ENCODE measurements around the gene GRN.
"Not testable (repeated sequence)": the region's sequence is repeated elsewhere in the genome, so short reads cannot be mapped to it uniquely, and the experiment has no call there.

GRN gene

GRCh38 chr17:44361292-44362260 lies 16.5 kb downstream of the GRN start:
- DNase-seq: no peak

GRCh38 chr17:44362459-44362948 lies 17.4 kb downstream of the GRN start:
- no peak for DNase-seq

GRCh38 chr17:44362949-44363612 lies 18.0 kb downstream of the GRN start:
- DNase-seq: no peak

- no peak for DNase-seq
These were observed 18.6 kb downstream of the GRN start, which contains the start of gene FAM171A2 for GRCh38 chr17:44363613-44364159. FAM171A2 (minus strand) TSS chr17:44363853; CDS start chr17:44363714, 139 bp downstream.

- not testable (repeated sequence) for DNase-seq
These were observed 19.9 kb downstream of the GRN start for GRCh38 chr17:44365051-44365450.

GRCh38 chr17:44367231-44367979 lies 22.3 kb downstream of the GRN start:
- DNase-seq: no peak

GRCh38 chr17:44368391-44369243 lies 23.5 kb downstream of the GRN start:
- not testable (repeated sequence) for DNase-seq

GRCh38 chr17:44369414-44370023 lies 24.4 kb downstream of the GRN start:
- not testable (repeated sequence) for DNase-seq

- DNase-seq: no peak
These were observed 26.9 kb downstream of the GRN start for GRCh38 chr17:44372036-44372435.

GRCh38 chr17:44374306-44375195 lies 29.4 kb downstream of the GRN start:
- peak; percentile 31 for DNase-seq

GRCh38 chr17:44375196-44376017 lies 30.3 kb downstream of the GRN start:
- no peak for DNase-seq

- DNase-seq: no peak
These were observed 31.0 kb downstream of the GRN start for GRCh38 chr17:44376124-44376523.

GRCh38 chr17:44376779-44377178 lies 31.7 kb downstream of the GRN start:
- no peak for DNase-seq

- no peak for DNase-seq
These were observed 33.1 kb downstream of the GRN start for GRCh38 chr17:44378171-44378705.

GRCh38 chr17:44379887-44380286 lies 34.8 kb downstream of the GRN start:
- DNase-seq: no peak

GRCh38 chr17:44380767-44381166 lies 35.7 kb downstream of the GRN start:
- no peak for DNase-seq

- no peak for DNase-seq
These were observed 36.8 kb downstream of the GRN start for GRCh38 chr17:44381810-44382305.

GRCh38 chr17:44382917-44383316 lies 37.8 kb downstream of the GRN start:
- DNase-seq: no peak

GRCh38 chr17:44383363-44383762 lies 38.3 kb downstream of the GRN start:
- DNase-seq: no peak

Data from DMS153 (cell line).